Kidney epithelial cell (primary cell): ENCODE measurements around the gene SEPTIN2. TPM values are rescaled to one million over a fixed set of nuclear protein-coding genes. Genes with fewer than 3 reads are reported as not detected.

ENCODE experiments used
- DNase-seq: peaks from one replicate; pipeline ENCODE4 v3.0.0-alpha.2; 2010; ENCODE audit warnings: low read depth
- H3K27me3 ChIP-seq: 2 replicates; pipeline ENCODE4 v1.6.0; 2011; ENCODE audit warnings: low read length; ENCODE audit not compliant: control insufficient read depth, insufficient read depth
- H3K36me3 ChIP-seq: 2 replicates; pipeline ENCODE4 v1.5.1; 2011; ENCODE audit warnings: low read length; ENCODE audit not compliant: control insufficient read depth, insufficient read depth
- H3K4me3 ChIP-seq: 2 replicates; pipeline ENCODE4 v1.5.1; 2011; ENCODE audit warnings: low read depth, mild to moderate bottlenecking, control low read depth, low read length
- total RNA-seq: library from RNA; depleted of rRNA; stranded (reverse); fragments of >200 nt; gene quantifications from 2 replicates; pipeline ENCODE4 v1.2.3, GENCODE V29; 2015
- TF ChIP-seq, protein P1 (sequence below): IDR thresholded peaks from 2 replicates; pipeline ENCODE4 v1.5.1; 2011; ENCODE audit warnings: mild to moderate bottlenecking, moderate library complexity, low read length, control low read depth, inconsistent platforms; ENCODE audit not compliant: insufficient read depth, poor library complexity, severe bottlenecking

The SEPTIN2 gene
- total RNA-seq, 1 donor from 2014 or later, result 350 TPM

DNA sequence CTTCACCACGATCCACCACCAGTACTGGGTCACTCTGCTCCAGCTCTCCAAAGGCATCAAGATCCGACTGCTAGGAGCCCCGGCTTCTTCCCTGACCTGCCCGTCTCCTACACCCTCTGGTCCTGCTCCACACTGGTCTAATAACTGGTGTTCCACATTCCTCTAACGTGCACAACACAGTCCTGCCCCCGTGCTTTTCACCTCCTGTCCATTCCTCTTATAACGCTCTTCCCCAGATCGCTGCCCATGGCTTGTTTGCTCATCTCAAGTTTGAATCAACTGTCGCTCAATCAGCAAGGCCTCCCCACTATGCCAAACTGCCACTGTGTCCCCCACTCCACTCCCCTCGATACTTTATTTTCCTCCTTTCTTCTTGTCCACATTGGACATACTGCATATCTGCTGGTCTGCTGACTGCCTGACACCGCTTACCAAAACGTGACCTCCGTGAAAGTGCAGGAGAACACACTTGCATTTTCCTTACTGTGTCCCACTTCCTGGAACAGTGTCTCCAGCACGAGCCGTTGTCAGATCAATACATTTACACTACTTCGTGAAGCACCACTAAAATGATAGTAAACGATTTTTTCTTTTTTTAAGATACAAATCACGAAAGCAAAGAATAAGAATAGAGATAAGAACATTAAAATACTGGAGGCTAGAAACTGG is 6.8 kb upstream of the SEPTIN2 start:
- DNase-seq, result no peak

DNA sequence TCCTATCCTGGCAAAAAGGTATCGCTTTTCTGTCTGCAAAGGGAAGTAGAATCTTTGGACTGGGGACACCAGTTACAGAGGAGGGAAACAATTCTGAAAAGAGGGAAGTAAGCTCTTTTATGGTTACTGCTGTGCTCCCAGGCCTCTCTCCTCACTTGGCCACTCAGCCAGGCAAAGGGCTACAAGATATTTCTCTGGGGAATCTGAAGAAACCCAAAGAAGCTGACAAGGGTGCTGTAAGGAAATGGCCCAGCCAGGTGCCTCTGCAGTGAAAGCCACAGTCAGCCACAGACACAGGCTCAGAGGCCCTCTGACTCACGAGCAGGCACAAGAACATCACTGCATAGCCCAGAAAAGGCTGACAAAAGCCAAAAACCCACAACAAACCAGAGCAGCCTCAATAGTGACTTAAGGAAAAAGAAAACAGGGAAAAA is 6.0 kb upstream of the SEPTIN2 start:
- Histone ChIP-seq H3K36me3 (no peaks in the 10 kb centered on the region), H3K27me3 (no peaks in the 10 kb centered on the region), H3K4me3 (no peak overlapping the region)
- no peak for DNase-seq
- TF ChIP-seq, protein P1, sequence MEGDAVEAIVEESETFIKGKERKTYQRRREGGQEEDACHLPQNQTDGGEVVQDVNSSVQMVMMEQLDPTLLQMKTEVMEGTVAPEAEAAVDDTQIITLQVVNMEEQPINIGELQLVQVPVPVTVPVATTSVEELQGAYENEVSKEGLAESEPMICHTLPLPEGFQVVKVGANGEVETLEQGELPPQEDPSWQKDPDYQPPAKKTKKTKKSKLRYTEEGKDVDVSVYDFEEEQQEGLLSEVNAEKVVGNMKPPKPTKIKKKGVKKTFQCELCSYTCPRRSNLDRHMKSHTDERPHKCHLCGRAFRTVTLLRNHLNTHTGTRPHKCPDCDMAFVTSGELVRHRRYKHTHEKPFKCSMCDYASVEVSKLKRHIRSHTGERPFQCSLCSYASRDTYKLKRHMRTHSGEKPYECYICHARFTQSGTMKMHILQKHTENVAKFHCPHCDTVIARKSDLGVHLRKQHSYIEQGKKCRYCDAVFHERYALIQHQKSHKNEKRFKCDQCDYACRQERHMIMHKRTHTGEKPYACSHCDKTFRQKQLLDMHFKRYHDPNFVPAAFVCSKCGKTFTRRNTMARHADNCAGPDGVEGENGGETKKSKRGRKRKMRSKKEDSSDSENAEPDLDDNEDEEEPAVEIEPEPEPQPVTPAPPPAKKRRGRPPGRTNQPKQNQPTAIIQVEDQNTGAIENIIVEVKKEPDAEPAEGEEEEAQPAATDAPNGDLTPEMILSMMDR, result no peak

More for the DNA sequence above, 6.8 kb upstream of the SEPTIN2 start:
- Histone ChIP-seq H3K27me3 (no peaks in the 10 kb centered on the region), H3K36me3 (no peaks in the 10 kb centered on the region), H3K4me3 (no peak overlapping the region)
- TF ChIP-seq, protein P1, result no peak

DNA sequence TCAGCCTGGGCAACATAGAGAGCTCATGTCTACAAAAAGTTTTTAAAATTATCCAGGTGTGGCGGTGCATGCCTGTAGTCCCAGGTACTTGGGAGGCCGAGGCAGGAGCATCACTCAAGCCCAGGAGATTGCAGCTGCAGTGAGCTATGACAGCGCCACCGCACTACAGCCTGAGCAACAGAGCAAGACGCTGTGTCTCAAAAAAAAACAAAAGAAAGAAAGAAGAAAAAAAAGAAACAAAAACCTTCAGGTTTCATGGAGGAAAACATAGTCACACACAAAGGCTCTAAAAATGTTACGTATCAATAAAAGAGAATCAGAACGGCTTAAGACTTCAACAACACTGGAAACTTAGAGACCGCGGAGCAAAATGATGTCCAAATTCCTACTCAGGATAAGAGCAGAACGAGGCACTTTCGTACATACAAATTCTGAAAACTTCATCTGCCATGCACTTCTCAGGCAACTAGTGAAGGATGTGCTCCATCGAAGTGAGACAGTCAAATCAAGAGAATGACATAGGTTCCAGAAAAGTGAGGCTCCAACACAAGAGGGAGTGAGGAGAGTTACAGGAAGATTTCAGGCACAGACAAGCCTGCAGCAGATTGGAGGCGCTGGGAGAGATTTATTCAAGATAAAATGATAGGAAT is 4.7 kb upstream of the SEPTIN2 start:
- no peak for DNase-seq
- Histone ChIP-seq H3K36me3 (no peaks in the 10 kb centered on the region), H3K4me3 (no peak overlapping the region), H3K27me3 (no peaks in the 10 kb centered on the region)
- TF ChIP-seq, protein P1, result no peak

DNA sequence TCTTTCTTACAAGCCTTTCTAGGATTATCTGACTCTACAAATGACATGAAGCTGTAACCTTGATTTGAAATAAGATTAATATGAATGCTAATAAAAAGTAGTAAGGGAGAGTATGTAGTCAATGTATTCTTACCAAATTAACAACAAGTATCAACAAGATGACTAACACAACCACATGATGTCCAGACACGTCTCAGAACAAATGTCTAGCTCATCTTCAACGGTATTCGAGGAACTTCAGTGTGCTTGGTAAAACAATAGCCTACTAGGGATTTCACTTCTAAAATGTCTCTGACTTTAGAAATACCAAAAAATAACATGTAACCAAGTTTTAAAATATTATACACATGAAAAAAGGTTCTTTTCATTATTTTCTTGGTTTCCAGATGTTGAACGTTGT is 3.6 kb upstream of the SEPTIN2 start:
- Histone ChIP-seq H3K4me3 (no peak overlapping the region), H3K27me3 (no peaks in the 10 kb centered on the region), H3K36me3 (no peaks in the 10 kb centered on the region)
- TF ChIP-seq, protein P1, result no peak
- no peak for DNase-seq

DNA sequence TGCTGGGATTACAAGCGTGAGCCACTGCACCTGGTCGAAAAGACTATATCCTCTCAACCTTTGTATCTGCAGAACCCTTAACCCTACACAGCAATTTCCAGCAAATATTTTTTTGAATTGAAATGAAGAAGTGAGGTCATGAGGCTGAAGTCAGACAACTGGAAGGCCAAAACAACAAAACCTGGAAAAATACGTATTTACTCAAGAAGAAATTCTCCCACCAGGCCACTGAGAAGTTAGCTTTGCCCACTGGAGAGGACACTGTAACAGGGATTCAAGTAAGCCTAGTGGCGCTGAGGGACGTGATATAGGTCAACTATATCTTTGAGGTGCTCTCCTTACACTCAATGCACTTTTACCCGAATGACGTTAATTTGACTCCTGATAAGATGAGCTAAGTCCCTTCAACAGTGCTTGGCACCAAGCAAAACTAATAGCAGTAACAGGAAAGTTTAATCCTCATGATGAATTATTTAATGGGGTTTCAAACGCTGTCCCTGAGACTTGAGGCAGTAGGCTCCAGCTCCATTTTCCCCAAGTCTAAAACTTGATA is 2.1 kb upstream of the SEPTIN2 start:
- TF ChIP-seq, protein P1, result no peak
- H3K27me3 ChIP-seq, result no peaks in the 10 kb centered on the region
- H3K36me3 ChIP-seq, result no peaks in the 10 kb centered on the region
- peak overlapping the region; percentile 63 for H3K4me3 ChIP-seq
- no peak for DNase-seq
